Astrocyte (in vitro differentiated cells and primary cell): ENCODE data around the gene AK8. TPM values are rescaled to one million over a fixed set of nuclear protein-coding genes. Genes with fewer than 3 reads are reported as not detected.

Experiments used
- DNase-seq: peaks from one replicate; pipeline ENCODE4 v3.0.0-alpha.2; 2010; ENCODE audit warnings: low read depth
- FAIRE-seq: peaks from 2 replicates; lab custom pipeline; 2011; peaks lifted over from hg19 to GRCh38; lab: Jason Lieb, UNC
- H2AFZ ChIP-seq: 2 replicates; pipeline ENCODE4 v1.6.0; 2012; ENCODE audit warnings: low read depth, low read length, inconsistent platforms
- H3K27ac ChIP-seq: 2 replicates; pipeline ENCODE4 v1.5.1; 2011; ENCODE audit warnings: low read depth, low read length, inconsistent platforms
- H3K27me3 ChIP-seq: 2 replicates; pipeline ENCODE4 v1.6.0; 2011; ENCODE audit warnings: low read length, inconsistent platforms; ENCODE audit not compliant: insufficient read depth
- H3K36me3 ChIP-seq: 2 replicates; pipeline ENCODE4 v1.5.1; 2011; ENCODE audit warnings: low read length, inconsistent platforms; ENCODE audit not compliant: insufficient read depth
- H3K4me1 ChIP-seq: 2 replicates; pipeline ENCODE4 v1.5.1; 2011; ENCODE audit warnings: low read length, inconsistent platforms; ENCODE audit not compliant: insufficient read depth
- H3K4me2 ChIP-seq: 2 replicates; pipeline ENCODE4 v1.6.0; 2012; ENCODE audit warnings: low read length, inconsistent platforms
- H3K4me3 ChIP-seq: 2 replicates; pipeline ENCODE4 v1.5.1; 2011; ENCODE audit warnings: low read depth, mild to moderate bottlenecking, low read length, inconsistent platforms; ENCODE audit not compliant: insufficient read depth
- H3K79me2 ChIP-seq: 2 replicates; pipeline ENCODE4 v1.6.0; 2012; ENCODE audit warnings: mild to moderate bottlenecking, low read length, inconsistent platforms; ENCODE audit not compliant: insufficient read depth
- H3K9ac ChIP-seq: 2 replicates; pipeline ENCODE4 v1.6.0; 2012; ENCODE audit warnings: mild to moderate bottlenecking, low read length, inconsistent platforms
- H3K9me3 ChIP-seq: 2 replicates; pipeline ENCODE4 v1.5.1; 2012; ENCODE audit warnings: low read depth, mild to moderate bottlenecking, low read length, inconsistent platforms; ENCODE audit not compliant: insufficient read depth
- H4K20me1 ChIP-seq: 2 replicates; pipeline ENCODE4 v1.6.0; 2012; ENCODE audit warnings: low read length, inconsistent platforms; ENCODE audit not compliant: insufficient read depth
- H3K27ac Mint-ChIP-seq: one replicate; pipeline ENCODE4 v1.8.0; 2021; ENCODE audit warnings: mild to moderate bottlenecking, mixed read lengths; ENCODE audit not compliant: unreplicated experiment
- H3K27me3 Mint-ChIP-seq: one replicate; pipeline ENCODE4 v1.8.0; 2021; ENCODE audit warnings: low read depth, mixed read lengths; ENCODE audit not compliant: unreplicated experiment
- H3K36me3 Mint-ChIP-seq: one replicate; pipeline ENCODE4 v1.8.0; 2021; ENCODE audit warnings: low read depth, mixed read lengths; ENCODE audit not compliant: unreplicated experiment
- H3K4me1 Mint-ChIP-seq: one replicate; pipeline ENCODE4 v1.8.0; 2021; ENCODE audit warnings: low read depth, mixed read lengths; ENCODE audit not compliant: unreplicated experiment
- H3K4me3 Mint-ChIP-seq: one replicate; pipeline ENCODE4 v1.8.0; 2021; ENCODE audit warnings: mild to moderate bottlenecking, moderate library complexity, mixed read lengths; ENCODE audit not compliant: unreplicated experiment
- H3K9me3 Mint-ChIP-seq: one replicate; pipeline ENCODE4 v1.8.0; 2021; ENCODE audit warnings: mild to moderate bottlenecking, mixed read lengths; ENCODE audit not compliant: unreplicated experiment
- EZH2 ChIP-seq: IDR thresholded peaks from 2 replicates; pipeline ENCODE4 v1.6.1; 2012; ENCODE audit warnings: mild to moderate bottlenecking, low read length, inconsistent platforms; ENCODE audit not compliant: insufficient read depth
- total RNA-seq: library from RNA; stranded (reverse); gene quantifications from 2 replicates; pipeline ENCODE4 v1.2.1, GENCODE V29; 2021
- TF ChIP-seq, protein P1 (sequence below): IDR thresholded peaks from 2 replicates; pipeline ENCODE4 v1.5.1; 2011; ENCODE audit warnings: low read depth, mild to moderate bottlenecking, inconsistent platforms, low read length, moderate library complexity; ENCODE audit not compliant: insufficient read depth

The AK8 gene
- total RNA-seq, 1 donor from 2014 or later: 0.27 TPM

DNA sequence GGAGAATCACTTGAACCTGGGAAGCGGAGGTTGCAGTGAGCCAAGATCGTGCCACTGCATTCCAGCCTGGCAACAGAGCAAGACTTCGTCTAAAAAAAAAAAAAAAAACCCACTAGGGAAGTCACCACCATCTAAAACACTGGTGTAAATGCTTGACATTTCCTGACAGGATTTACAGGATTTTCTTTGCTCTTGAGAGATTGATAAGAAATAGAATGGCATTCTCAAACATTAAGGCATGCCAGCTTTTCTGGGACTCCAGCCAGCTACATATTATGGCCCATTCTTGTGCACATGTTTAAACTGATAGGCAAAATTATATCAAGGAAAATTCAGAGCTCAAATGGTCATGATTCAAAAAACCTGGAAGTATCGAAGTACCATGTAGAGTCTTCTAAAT is 179.1 kb downstream of the AK8 start:
- Mint-ChIP-seq H3K4me3 (no peak overlapping the region), H3K27me3 (peaks cover 2% of the 10 kb centered on the region), H3K9me3 (peaks cover 32% of the 10 kb centered on the region), H3K4me1 (no peaks in the 10 kb centered on the region), H3K36me3 (peaks cover 9% of the 10 kb centered on the region), H3K27ac (no peak overlapping the region)
- Histone ChIP-seq H3K79me2 (no peaks in the 10 kb centered on the region), H3K27me3 (no peaks in the 10 kb centered on the region), H3K9ac (no peak overlapping the region), H3K4me3 (no peak overlapping the region), H2AFZ (no peak overlapping the region), H3K4me2 (no peak overlapping the region), H3K9me3 (no peaks in the 10 kb centered on the region), H3K4me1 (no peaks in the 10 kb centered on the region), H4K20me1 (no peaks in the 10 kb centered on the region), H3K27ac (no peak overlapping the region), H3K36me3 (no peaks in the 10 kb centered on the region)
- DNase-seq (no peak), FAIRE-seq (no peak)
- TF ChIP-seq EZH2: no peak
- TF ChIP-seq, protein P1, sequence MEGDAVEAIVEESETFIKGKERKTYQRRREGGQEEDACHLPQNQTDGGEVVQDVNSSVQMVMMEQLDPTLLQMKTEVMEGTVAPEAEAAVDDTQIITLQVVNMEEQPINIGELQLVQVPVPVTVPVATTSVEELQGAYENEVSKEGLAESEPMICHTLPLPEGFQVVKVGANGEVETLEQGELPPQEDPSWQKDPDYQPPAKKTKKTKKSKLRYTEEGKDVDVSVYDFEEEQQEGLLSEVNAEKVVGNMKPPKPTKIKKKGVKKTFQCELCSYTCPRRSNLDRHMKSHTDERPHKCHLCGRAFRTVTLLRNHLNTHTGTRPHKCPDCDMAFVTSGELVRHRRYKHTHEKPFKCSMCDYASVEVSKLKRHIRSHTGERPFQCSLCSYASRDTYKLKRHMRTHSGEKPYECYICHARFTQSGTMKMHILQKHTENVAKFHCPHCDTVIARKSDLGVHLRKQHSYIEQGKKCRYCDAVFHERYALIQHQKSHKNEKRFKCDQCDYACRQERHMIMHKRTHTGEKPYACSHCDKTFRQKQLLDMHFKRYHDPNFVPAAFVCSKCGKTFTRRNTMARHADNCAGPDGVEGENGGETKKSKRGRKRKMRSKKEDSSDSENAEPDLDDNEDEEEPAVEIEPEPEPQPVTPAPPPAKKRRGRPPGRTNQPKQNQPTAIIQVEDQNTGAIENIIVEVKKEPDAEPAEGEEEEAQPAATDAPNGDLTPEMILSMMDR: no peak

DNA sequence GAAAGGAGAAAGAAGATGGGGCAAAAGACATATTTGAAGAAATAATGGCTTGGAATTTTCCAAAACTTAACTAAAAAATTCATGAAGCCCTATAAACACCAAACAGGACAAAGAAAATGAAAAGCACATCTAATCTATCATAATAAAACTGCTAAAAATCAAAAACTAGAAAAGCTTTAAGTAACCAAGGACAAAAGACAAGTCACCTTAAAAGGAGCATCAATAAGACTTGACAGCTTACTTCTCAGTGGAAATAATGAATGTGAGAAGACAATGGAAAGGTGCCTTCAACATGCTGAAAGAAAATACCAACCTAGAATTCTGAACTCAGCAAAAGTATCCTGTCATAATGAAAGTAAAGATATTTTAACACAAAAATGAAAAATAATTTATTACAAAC is 180.9 kb downstream of the AK8 start:
- no peaks in the 10 kb centered on the region for H3K79me2 ChIP-seq
- no peak overlapping the region for H2AFZ ChIP-seq
- H4K20me1 ChIP-seq: no peaks in the 10 kb centered on the region
- H3K27ac ChIP-seq: no peak overlapping the region
- no peaks in the 10 kb centered on the region for H3K27me3 Mint-ChIP-seq
- no peak for FAIRE-seq
- peaks cover 32% of the 10 kb centered on the region for H3K9me3 Mint-ChIP-seq
- H3K27me3 ChIP-seq: no peaks in the 10 kb centered on the region
- no peaks in the 10 kb centered on the region for H3K36me3 ChIP-seq
- H3K27ac Mint-ChIP-seq: no peak overlapping the region
- H3K4me3 Mint-ChIP-seq: no peak overlapping the region
- H3K9ac ChIP-seq: no peak overlapping the region
- H3K4me2 ChIP-seq: no peak overlapping the region
- H3K4me1 ChIP-seq: no peaks in the 10 kb centered on the region
- H3K4me1 Mint-ChIP-seq: no peaks in the 10 kb centered on the region
- H3K36me3 Mint-ChIP-seq: peaks cover 12% of the 10 kb centered on the region
- TF ChIP-seq, protein P1: no peak
- TF ChIP-seq EZH2: no peak
- DNase-seq: no peak
- no peak overlapping the region for H3K4me3 ChIP-seq
- no peaks in the 10 kb centered on the region for H3K9me3 ChIP-seq

DNA sequence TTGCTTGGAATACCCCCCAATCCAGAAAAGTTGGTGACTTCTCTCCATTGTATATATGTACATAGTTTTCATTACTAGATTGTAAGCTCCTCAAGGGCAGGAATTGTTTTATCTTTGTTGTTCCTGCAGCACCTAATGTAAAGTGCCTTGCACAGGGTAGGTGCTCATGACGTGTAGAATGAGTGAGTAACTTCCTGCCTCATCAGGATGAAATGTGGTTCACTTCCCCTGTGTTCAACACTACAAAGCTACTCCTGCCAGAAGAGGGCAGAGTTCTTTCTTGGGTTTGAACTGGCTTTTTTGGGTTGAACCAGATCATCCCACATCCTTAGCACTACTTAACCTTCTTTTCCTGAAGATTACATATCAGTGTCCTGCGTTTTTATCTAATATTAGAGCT is 183.9 kb downstream of the AK8 start:
- no peak for FAIRE-seq
- peaks cover 11% of the 10 kb centered on the region for H3K36me3 ChIP-seq
- no peaks in the 10 kb centered on the region for H3K27me3 ChIP-seq
- H3K4me1 ChIP-seq: no peaks in the 10 kb centered on the region
- Mint-ChIP-seq H3K4me3 (no peak overlapping the region), H3K27ac (no peak overlapping the region), H3K27me3 (no peaks in the 10 kb centered on the region), H3K4me1 (no peaks in the 10 kb centered on the region), H3K9me3 (peaks cover 32% of the 10 kb centered on the region), H3K36me3 (peaks cover 24% of the 10 kb centered on the region)
- H4K20me1 ChIP-seq: peaks cover 15% of the 10 kb centered on the region
- H3K9ac ChIP-seq: no peak overlapping the region
- no peaks in the 10 kb centered on the region for H3K9me3 ChIP-seq
- no peaks in the 10 kb centered on the region for H3K79me2 ChIP-seq
- DNase-seq: no peak
- no peak overlapping the region for H3K4me2 ChIP-seq
- no peak overlapping the region for H2AFZ ChIP-seq
- TF ChIP-seq, protein P1: no peak
- TF ChIP-seq EZH2: no peak
- no peak overlapping the region for H3K4me3 ChIP-seq
- no peak overlapping the region for H3K27ac ChIP-seq
